SK-N-SH treated with all-trans-retinoic acid at 6 μM for 48 hours (cell line): ENCODE results near the gene IL24.

Experiments
- BACH2 ChIP-seq: fragments of 250-450 bp; sonication (Bioruptor Pico); IDR thresholded peaks from 2 replicates; pipeline ENCODE4 v1.9.0; 2021; ENCODE audit warnings: mild to moderate bottlenecking, borderline replicate concordance
- ISL1 ChIP-seq: fragments of 250-450 bp; sonication (Bioruptor Pico); IDR thresholded peaks from 2 replicates; pipeline ENCODE4 v2.1.2; 2022; ENCODE audit warnings: mild to moderate bottlenecking, moderate library complexity
- PPARA ChIP-seq: fragments of 250-450 bp; sonication (Bioruptor Pico); IDR thresholded peaks from 2 replicates; pipeline ENCODE4 v1.5.0; 2020; ENCODE audit warnings: mild to moderate bottlenecking, borderline replicate concordance
- RARB ChIP-seq: fragments of 250-450 bp; sonication (Bioruptor Pico); IDR thresholded peaks from 2 replicates; pipeline ENCODE4 v1.8.0; 2021; ENCODE audit warnings: mild to moderate bottlenecking, moderate library complexity
- SNAI2 ChIP-seq: fragments of 250-450 bp; sonication (Bioruptor Pico); IDR thresholded peaks from 2 replicates; pipeline ENCODE4 v1.5.0; 2020; ENCODE audit warnings: mild to moderate bottlenecking, moderate library complexity
- TOX ChIP-seq: fragments of 250-450 bp; sonication (Bioruptor Pico); IDR thresholded peaks from 2 replicates; pipeline ENCODE4 v1.8.0; 2021; ENCODE audit warnings: mild to moderate bottlenecking, moderate library complexity, borderline replicate concordance
- ZFP3 ChIP-seq: fragments of 250-450 bp; sonication (Bioruptor Pico); IDR thresholded peaks from 2 replicates; pipeline ENCODE4 v1.5.0; 2020; ENCODE audit warnings: mild to moderate bottlenecking, moderate library complexity
- ZFP30 ChIP-seq: fragments of 450-650 bp; formaldehyde crosslinking; IDR thresholded peaks from 2 replicates; pipeline ENCODE4 v1.5.0; 2022; ENCODE audit warnings: mild to moderate bottlenecking, moderate library complexity
- ZNF70 ChIP-seq: fragments of 450-650 bp; formaldehyde crosslinking; IDR thresholded peaks from 2 replicates; pipeline ENCODE4 v1.5.0; 2020; ENCODE audit warnings: mild to moderate bottlenecking, moderate library complexity
- ZNF8 ChIP-seq: fragments of 450-650 bp; formaldehyde crosslinking; IDR thresholded peaks from 2 replicates; pipeline ENCODE4 v1.5.0; 2020; ENCODE audit warnings: mild to moderate bottlenecking, moderate library complexity
- TF ChIP-seq, protein P1 (sequence below): fragments of 250-450 bp; sonication (Bioruptor Pico); IDR thresholded peaks from 2 replicates; pipeline ENCODE4 v1.5.0; 2020; ENCODE audit warnings: mild to moderate bottlenecking, moderate library complexity
- TF ChIP-seq, protein P2 (sequence below): fragments of 250-450 bp; sonication (Bioruptor Pico); IDR thresholded peaks from 2 replicates; pipeline ENCODE4 v1.8.0; 2020; ENCODE audit warnings: mild to moderate bottlenecking, moderate library complexity, borderline replicate concordance
- TF ChIP-seq, protein P3 (sequence below): fragments of 250-450 bp; sonication (Bioruptor Pico); IDR thresholded peaks from 2 replicates; pipeline ENCODE4 v1.5.1; 2020; ENCODE audit warnings: low read depth, mild to moderate bottlenecking, moderate library complexity
- TF ChIP-seq, protein P4 (sequence below): fragments of 250-450 bp; sonication (Bioruptor Pico); IDR thresholded peaks from 2 replicates; pipeline ENCODE4 v1.8.0; 2021; ENCODE audit warnings: low read depth, mild to moderate bottlenecking, moderate library complexity, borderline replicate concordance

GRCh38 chr1:206940588-206940936 is 43.3 kb downstream of the IL24 start:
- TF ChIP-seq ZFP3 (CRISPR knock-in tag) (no peak), SNAI2 (CRISPR knock-in tag) (no peak), ZNF8 (no peak), TOX (no peak), ZNF70 (CRISPR knock-in tag) (no peak), BACH2 (CRISPR knock-in tag) (no peak), PPARA (CRISPR knock-in tag) (no peak), ISL1 (no peak), RARB (no peak), ZFP30 (no peak)
- TF ChIP-seq, protein P1, sequence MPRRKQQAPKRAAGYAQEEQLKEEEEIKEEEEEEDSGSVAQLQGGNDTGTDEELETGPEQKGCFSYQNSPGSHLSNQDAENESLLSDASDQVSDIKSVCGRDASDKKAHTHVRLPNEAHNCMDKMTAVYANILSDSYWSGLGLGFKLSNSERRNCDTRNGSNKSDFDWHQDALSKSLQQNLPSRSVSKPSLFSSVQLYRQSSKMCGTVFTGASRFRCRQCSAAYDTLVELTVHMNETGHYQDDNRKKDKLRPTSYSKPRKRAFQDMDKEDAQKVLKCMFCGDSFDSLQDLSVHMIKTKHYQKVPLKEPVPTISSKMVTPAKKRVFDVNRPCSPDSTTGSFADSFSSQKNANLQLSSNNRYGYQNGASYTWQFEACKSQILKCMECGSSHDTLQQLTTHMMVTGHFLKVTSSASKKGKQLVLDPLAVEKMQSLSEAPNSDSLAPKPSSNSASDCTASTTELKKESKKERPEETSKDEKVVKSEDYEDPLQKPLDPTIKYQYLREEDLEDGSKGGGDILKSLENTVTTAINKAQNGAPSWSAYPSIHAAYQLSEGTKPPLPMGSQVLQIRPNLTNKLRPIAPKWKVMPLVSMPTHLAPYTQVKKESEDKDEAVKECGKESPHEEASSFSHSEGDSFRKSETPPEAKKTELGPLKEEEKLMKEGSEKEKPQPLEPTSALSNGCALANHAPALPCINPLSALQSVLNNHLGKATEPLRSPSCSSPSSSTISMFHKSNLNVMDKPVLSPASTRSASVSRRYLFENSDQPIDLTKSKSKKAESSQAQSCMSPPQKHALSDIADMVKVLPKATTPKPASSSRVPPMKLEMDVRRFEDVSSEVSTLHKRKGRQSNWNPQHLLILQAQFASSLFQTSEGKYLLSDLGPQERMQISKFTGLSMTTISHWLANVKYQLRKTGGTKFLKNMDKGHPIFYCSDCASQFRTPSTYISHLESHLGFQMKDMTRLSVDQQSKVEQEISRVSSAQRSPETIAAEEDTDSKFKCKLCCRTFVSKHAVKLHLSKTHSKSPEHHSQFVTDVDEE (CRISPR knock-in tag) = no peak
- TF ChIP-seq, protein P2, sequence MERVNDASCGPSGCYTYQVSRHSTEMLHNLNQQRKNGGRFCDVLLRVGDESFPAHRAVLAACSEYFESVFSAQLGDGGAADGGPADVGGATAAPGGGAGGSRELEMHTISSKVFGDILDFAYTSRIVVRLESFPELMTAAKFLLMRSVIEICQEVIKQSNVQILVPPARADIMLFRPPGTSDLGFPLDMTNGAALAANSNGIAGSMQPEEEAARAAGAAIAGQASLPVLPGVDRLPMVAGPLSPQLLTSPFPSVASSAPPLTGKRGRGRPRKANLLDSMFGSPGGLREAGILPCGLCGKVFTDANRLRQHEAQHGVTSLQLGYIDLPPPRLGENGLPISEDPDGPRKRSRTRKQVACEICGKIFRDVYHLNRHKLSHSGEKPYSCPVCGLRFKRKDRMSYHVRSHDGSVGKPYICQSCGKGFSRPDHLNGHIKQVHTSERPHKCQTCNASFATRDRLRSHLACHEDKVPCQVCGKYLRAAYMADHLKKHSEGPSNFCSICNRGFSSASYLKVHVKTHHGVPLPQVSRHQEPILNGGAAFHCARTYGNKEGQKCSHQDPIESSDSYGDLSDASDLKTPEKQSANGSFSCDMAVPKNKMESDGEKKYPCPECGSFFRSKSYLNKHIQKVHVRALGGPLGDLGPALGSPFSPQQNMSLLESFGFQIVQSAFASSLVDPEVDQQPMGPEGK (CRISPR knock-in tag) = no peak
- TF ChIP-seq, protein P3, sequence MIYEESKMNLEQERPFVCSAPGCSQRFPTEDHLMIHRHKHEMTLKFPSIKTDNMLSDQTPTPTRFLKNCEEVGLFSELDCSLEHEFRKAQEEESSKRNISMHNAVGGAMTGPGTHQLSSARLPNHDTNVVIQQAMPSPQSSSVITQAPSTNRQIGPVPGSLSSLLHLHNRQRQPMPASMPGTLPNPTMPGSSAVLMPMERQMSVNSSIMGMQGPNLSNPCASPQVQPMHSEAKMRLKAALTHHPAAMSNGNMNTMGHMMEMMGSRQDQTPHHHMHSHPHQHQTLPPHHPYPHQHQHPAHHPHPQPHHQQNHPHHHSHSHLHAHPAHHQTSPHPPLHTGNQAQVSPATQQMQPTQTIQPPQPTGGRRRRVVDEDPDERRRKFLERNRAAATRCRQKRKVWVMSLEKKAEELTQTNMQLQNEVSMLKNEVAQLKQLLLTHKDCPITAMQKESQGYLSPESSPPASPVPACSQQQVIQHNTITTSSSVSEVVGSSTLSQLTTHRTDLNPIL (CRISPR knock-in tag) = no peak
- TF ChIP-seq, protein P4, sequence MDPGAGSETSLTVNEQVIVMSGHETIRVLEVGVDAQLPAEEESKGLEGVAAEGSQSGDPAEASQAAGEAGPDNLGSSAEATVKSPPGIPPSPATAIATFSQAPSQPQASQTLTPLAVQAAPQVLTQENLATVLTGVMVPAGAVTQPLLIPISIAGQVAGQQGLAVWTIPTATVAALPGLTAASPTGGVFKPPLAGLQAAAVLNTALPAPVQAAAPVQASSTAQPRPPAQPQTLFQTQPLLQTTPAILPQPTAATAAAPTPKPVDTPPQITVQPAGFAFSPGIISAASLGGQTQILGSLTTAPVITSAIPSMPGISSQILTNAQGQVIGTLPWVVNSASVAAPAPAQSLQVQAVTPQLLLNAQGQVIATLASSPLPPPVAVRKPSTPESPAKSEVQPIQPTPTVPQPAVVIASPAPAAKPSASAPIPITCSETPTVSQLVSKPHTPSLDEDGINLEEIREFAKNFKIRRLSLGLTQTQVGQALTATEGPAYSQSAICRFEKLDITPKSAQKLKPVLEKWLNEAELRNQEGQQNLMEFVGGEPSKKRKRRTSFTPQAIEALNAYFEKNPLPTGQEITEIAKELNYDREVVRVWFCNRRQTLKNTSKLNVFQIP = no peak
